ENCODE results near the gene PSMD1.

DNA sequence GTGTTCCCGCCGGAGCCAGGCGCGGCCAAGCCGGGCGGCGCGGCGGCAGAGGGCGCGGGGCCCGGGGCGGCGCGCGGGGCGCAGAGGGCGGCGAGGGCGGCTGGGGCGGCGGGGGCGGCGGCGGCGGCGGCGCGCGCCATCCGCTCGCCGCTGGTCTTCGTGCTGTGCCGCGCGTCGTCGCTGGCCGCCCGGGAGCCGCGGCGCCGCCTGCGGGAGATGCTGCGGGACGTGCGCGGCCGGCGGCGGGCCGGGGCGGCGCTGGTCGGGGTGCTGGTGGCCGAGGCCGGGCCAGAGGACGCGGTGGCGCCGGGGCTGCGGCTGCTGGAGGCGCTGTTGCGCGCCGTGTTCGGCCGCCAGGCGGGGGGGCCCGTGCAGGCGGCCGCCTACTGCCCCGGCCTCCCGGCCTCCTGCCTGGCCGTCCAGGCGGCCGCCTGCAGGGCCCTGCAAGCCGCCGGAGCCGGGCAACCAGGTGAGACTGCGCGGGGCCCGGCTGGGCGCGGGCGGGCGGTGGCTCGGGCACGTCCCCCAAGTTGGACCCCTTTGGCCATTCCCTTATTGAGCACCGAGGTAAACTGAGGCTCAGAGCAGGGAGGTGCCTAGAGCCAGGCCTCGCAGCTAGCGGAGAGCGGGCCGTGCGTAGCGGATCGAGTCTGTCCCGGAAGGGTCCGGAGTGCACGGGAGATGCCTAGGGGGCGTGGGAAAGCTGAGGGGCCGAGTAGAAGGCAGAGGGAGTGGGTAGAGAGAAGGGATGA lies 18.8 kb upstream of the PSMD1 start:
- TF ChIP-seq CTCF (conservative IDR thresholded peaks at IDR 0.05; ENCODE audit: low read depth, low read length) (no peak), EZH2 (IDR thresholded peaks at IDR 0.05; ENCODE audit: borderline replicate concordance, low read depth, low read length, poor library complexity, severe bottlenecking) (peak; percentile 65)
